ENCODE measurements around the gene DSN1.

- TF ChIP-seq CTCF (IDR thresholded peaks at IDR 0.05) = no peak
- no peak for TF ChIP-seq POLR2A (IDR thresholded peaks at IDR 0.05)
- no peak for TF ChIP-seq POLR2AphosphoS5 (IDR thresholded peaks at IDR 0.05; ENCODE audit: insufficient read depth in 1 of 2, low read depth in 1 of 2)
These were observed 1.6 kb upstream of the DSN1 start for GRCh38 chr20:36775196-36775595.

Measured in vagina (tissue), 2 donors.